Activated CD4-positive, alpha-beta memory T cell treated with anti-CD3 and anti-CD28 coated beads for 36 hours (primary cell): Measurements from ENCODE around the gene LGI2. TPM values are rescaled to one million over a fixed set of nuclear protein-coding genes. Genes with fewer than 3 reads are reported as not detected.
"Not testable (repeated sequence)": the region's sequence is repeated elsewhere in the genome, so short reads cannot be mapped to it uniquely, and the experiment has no call there.

ENCODE experiments used
- CTCF ChIA-PET: fragments of 350-600 bp; sonication (Branson Sonifier 250); formaldehyde crosslinking; loops from one replicate; lab custom pipeline; 2021; ENCODE audit warnings: antibody characterized with exemption, inconsistent platforms; lab: Charles Lee
- POLR2A ChIA-PET: fragments of 350-600 bp; sonication (Branson Sonifier 250); formaldehyde crosslinking; loops from one replicate; lab custom pipeline; 2021; ENCODE audit warnings: antibody characterized with exemption; lab: Charles Lee
- DNase-seq: peaks from one replicate; pipeline ENCODE4 v3.0.0-alpha.2; 2020
- H3K27ac Mint-ChIP-seq: one replicate; pipeline ENCODE4 v1.8.0; 2021; ENCODE audit warnings: mixed read lengths
- H3K27me3 Mint-ChIP-seq: one replicate; pipeline ENCODE4 v1.8.0; 2021; ENCODE audit warnings: mixed read lengths
- H3K36me3 Mint-ChIP-seq: one replicate; pipeline ENCODE4 v1.8.0; 2021; ENCODE audit warnings: mixed read lengths
- H3K4me1 Mint-ChIP-seq: one replicate; pipeline ENCODE4 v1.8.0; 2021; ENCODE audit warnings: low read depth, mixed read lengths
- H3K4me3 Mint-ChIP-seq: one replicate; pipeline ENCODE4 v1.8.0; 2021; ENCODE audit warnings: mild to moderate bottlenecking, mixed read lengths
- H3K9me3 Mint-ChIP-seq: one replicate; pipeline ENCODE4 v1.8.0; 2021; ENCODE audit warnings: mixed read lengths
- intact Hi-C: fragments of 100-400 bp; cut with micrococcal nuclease; formaldehyde crosslinking; loops from one replicate; pipeline ENCODE4 v1.15.1; 2023
- total RNA-seq, 2 experiments: library from RNA; stranded (reverse); gene quantifications; one replicate each; pipeline ENCODE4 v1.2.3, GENCODE V29; 2021

The LGI2 gene
- total RNA-seq, 2 experiments from 2014 or later, result not detected

DNA sequence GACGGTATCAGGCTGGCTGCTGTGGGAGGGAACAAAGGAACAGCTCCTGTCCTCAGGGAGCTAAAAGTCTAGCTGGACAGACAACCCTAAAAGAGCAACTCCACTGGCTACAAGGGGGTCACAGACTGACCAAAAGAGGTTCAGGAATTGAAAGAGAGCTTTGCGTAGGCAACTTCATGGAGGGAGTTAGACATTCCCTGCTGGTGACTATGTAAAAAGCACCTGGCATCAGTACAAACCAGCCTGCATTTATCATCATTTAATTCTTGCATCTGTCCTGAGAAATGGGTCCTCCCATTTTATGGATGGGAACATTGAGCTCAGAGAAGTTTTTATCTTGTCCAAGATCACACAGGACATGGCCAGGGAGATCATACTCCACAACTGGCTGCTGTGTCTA lies 1.4 kb upstream of the LGI2 start:
- peaks cover 4% of the 10 kb centered on the region for H3K4me1 Mint-ChIP-seq
- POLR2A ChIA-PET, result no interaction called here
- intact Hi-C loops, result no loop called here

DNA sequence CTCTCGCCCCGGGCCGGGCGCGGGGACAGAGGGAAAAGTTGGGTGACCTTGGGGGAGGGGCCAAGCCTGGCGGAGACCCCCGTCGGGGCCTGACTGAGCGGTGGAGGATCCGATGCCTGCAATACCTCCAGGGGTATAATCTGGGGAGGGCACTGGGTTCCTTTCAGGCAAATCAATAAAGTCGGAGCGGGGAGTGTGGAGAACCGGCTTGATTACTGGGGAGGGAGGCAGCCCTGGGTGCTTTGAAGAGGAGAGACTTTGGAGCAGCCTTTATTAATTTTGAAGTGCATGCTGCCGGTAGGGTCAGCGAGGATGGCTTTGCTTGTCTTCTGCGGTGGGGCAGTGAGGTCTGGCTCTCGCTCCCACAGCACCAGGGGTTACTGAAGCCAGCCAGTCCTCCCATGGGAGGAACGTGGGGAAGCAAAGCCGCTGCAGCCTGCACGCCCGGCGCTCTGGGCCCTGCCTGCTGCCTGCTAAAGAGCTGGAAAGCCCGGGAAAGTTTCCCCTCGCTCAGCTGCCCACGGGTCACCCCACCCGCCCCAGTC lies 403 bp upstream of the LGI2 start:
- CTCF ChIA-PET, result no interaction called here

More for the DNA sequence above, 1.4 kb upstream of the LGI2 start:
- DNase-seq, result no peak
- no peaks in the 10 kb centered on the region for H3K36me3 Mint-ChIP-seq
- CTCF ChIA-PET, result interaction anchor here (0.6 kb wide), 1 partner anchor 129 kb away, joined by 3 read pairs; no protein-coding TSS in a partner anchor
- no peak overlapping the region for H3K27ac Mint-ChIP-seq
- peaks cover 9% of the 10 kb centered on the region for H3K9me3 Mint-ChIP-seq
- peaks cover 62% of the 10 kb centered on the region for H3K27me3 Mint-ChIP-seq
- no peak overlapping the region for H3K4me3 Mint-ChIP-seq

DNA sequence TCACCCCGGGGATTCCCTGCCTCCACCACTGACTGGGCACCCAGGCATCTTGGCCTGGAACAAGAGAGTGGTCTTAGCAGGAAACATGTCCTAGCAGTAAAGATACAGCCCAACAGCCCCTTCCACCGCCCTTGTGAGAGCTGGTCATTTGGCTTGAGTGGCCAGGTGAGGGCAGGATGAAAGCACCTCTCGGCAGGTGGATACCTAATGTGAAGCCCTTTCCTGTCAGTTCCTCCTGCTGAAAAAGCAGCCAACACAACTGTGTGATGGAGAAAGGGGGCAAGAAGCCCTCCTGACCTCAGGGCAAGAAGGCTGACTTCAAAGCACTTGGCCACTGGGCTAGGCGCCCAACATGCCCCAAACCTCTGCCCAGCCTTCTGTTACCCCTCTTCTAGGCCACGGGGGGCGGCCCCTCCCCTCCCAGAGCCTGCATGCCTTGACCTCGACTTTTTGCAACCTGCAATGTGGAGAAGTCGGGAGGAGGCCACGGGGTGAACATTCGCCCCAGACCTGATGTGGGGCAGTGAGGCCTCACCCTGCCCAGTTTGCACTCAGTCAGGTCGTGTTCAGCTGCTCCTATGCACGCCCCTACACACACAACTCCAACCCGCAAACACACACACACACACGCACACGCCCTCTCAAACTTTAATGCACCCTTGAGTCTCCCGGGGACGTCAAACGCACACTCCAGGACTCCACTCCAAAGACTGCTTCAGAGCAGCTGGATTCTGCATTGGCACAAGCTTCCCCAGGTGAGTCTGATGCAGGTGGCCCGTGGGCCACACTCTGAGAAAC lies 1.1 kb downstream of the LGI2 start:
- Mint-ChIP-seq H3K4me3 (no peak overlapping the region), H3K27me3 (peaks cover 66% of the 10 kb centered on the region), H3K27ac (no peak overlapping the region), H3K36me3 (no peaks in the 10 kb centered on the region), H3K4me1 (peaks cover 4% of the 10 kb centered on the region), H3K9me3 (peaks cover 9% of the 10 kb centered on the region)
- DNase-seq, result no peak
- ChIA-PET POLR2A (no interaction called here), CTCF (no interaction called here)
- intact Hi-C loops, result no loop called here

More for the DNA sequence above, 403 bp upstream of the LGI2 start:
- Mint-ChIP-seq H3K4me3 (no peak overlapping the region), H3K27ac (no peak overlapping the region), H3K36me3 (no peaks in the 10 kb centered on the region), H3K4me1 (peaks cover 4% of the 10 kb centered on the region), H3K9me3 (peaks cover 9% of the 10 kb centered on the region), H3K27me3 (peaks cover 66% of the 10 kb centered on the region)
- DNase-seq, result no peak
- POLR2A ChIA-PET, result no interaction called here
- intact Hi-C loops, result no loop called here

DNA sequence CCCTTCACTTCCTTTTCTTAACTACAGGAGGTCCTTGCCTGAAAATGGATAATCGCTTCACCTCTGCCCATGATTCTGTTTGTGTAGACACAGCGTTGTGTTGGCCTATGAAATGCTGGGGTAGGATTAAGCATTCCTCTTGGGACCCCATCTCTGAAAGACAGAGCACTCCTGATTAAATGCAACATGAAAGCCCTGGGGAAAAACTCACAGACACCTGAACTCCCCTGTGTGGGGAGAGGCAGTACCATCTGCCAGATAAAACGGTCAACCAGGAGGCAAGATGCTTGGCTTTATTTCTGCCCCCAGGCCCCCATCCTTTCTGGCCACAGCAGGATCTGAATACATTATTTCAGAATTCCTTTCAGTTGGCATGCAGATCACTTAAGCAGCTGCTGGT lies 1.9 kb downstream of the LGI2 start:
- peaks cover under 1% of the 10 kb centered on the region for H3K9me3 Mint-ChIP-seq

DNA sequence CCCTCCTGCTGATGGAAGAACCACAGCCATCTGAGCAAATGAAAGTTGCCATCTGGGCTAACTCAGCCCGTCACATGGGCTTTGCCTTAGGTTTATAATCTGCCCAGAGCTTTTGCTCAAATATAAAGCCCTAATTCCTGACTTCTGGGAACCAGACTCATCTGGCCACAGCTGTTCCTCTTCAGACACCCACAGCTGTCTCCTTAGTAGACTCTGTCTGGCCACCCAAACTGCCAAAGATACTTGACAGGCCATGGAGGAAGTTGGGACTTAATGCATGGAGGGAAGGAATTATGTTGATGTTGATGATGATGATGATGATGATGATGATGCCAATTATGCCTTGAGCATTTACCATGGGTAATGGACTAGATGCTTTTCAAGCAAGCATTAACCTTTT lies 8.0 kb downstream of the LGI2 start:
- intact Hi-C loops, result no loop called here
- Mint-ChIP-seq H3K9me3 (no peaks in the 10 kb centered on the region), H3K4me1 (no peaks in the 10 kb centered on the region), H3K36me3 (no peaks in the 10 kb centered on the region), H3K27me3 (peaks cover 20% of the 10 kb centered on the region), H3K4me3 (no peak overlapping the region), H3K27ac (no peak overlapping the region)
- DNase-seq, result no peak
- ChIA-PET POLR2A (no interaction called here), CTCF (no interaction called here)

More for the DNA sequence above, 1.9 kb downstream of the LGI2 start:
- DNase-seq, result no peak
- peaks cover 62% of the 10 kb centered on the region for H3K27me3 Mint-ChIP-seq
- intact Hi-C loops, result no loop called here
- ChIA-PET CTCF (no interaction called here), POLR2A (no interaction called here)
- no peak overlapping the region for H3K27ac Mint-ChIP-seq
- H3K4me1 Mint-ChIP-seq, result peaks cover 4% of the 10 kb centered on the region
- H3K36me3 Mint-ChIP-seq, result no peaks in the 10 kb centered on the region
- H3K4me3 Mint-ChIP-seq, result no peak overlapping the region

DNA sequence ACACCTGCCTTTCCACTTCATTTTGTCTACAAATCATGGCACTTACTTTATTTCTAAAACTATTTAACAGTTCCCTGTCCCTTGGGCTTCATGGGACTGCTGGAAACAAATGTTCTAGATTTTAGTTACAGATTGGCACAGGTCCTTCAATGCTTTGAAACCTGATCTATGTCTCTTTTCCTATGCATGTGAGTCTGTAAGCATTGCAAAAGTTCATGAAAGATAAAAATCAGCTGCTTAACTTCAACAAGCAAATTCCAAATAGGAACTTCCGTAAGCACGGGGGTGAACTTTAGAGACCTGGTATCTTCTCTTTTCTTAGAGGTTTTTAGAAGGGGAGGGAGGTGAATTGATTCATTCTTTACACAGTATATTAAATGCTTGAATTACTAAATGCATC lies 9.5 kb downstream of the LGI2 start:
- Mint-ChIP-seq H3K27me3 (peaks cover 10% of the 10 kb centered on the region), H3K27ac (no peak overlapping the region), H3K4me3 (no peak overlapping the region), H3K4me1 (no peaks in the 10 kb centered on the region), H3K36me3 (no peaks in the 10 kb centered on the region), H3K9me3 (no peaks in the 10 kb centered on the region)
- intact Hi-C loops, result no loop called here
- no peak for DNase-seq
- POLR2A ChIA-PET, result interaction anchor here (0.6 kb wide), 1 partner anchor 107 kb away, joined by 3 read pairs; no protein-coding TSS in a partner anchor
- CTCF ChIA-PET, result no interaction called here

DNA sequence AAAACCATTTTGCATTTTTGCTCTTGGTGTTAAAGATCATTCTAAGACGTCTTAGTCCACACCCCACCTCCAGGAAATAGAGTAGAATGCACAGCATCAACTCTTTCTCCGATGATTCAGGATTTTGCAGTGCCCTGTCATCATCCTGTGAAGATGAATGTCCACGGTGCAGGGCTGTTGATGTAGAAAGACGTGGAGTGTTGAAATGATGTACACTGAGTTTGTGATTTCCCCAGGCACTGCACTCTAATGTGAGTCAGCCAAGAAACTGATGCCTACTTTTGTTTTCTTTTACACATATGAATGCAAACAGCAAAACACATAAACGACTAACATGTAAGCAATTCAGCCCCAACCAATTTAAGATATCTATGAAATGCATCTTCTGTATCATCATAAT lies 10.5 kb downstream of the LGI2 start:
- no peaks in the 10 kb centered on the region for H3K36me3 Mint-ChIP-seq
- H3K4me1 Mint-ChIP-seq, result no peaks in the 10 kb centered on the region
- no peaks in the 10 kb centered on the region for H3K9me3 Mint-ChIP-seq
- no peak overlapping the region for H3K4me3 Mint-ChIP-seq
- DNase-seq, result no peak
- ChIA-PET CTCF (no interaction called here), POLR2A (no interaction called here)
- peaks cover 8% of the 10 kb centered on the region for H3K27me3 Mint-ChIP-seq
- intact Hi-C loops, result no loop called here
- no peak overlapping the region for H3K27ac Mint-ChIP-seq

DNA sequence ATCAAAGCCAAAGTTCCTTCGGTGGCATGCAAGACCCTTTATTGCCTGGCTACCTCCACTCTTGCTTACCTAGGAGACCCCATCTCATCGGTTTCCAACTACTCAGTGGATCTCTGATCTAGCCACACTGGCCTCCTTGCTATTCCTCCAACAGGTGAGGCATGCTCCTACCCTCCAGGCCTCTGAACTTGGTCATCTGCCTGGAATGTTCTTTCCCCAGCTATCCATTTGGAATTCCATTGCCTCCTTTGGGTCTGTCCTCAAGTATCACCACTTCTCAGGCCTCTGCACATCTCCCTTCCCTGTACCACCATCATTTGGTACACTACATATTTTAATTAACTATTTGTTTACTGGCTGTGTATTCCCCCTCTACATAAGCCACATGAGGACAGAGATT lies 11.2 kb downstream of the LGI2 start:
- Mint-ChIP-seq H3K4me3 (no peak overlapping the region), H3K27ac (no peak overlapping the region), H3K4me1 (no peaks in the 10 kb centered on the region), H3K36me3 (no peaks in the 10 kb centered on the region), H3K9me3 (no peaks in the 10 kb centered on the region), H3K27me3 (peaks cover 6% of the 10 kb centered on the region)
- DNase-seq, result no peak
- ChIA-PET CTCF (no interaction called here), POLR2A (no interaction called here)
- intact Hi-C loops, result no loop called here

DNA sequence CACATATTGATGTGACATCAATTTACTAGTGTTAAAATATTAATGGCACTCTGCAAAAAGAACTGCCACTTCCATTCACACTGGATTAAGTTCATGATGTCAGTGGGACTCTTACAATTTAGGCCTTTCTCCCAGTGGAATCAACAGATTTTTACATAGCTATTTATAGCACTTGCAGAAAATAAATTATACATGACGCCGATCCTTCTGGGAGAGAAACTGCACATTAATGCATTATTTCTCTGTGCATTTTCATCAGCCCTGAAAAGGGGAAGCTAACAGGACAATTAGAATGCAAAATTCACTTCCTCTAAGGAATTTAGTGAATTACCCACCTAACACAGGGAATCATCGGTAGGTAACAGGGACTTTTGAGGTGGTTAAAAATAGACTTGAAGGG lies 15.7 kb downstream of the LGI2 start:
- no peaks in the 10 kb centered on the region for H3K36me3 Mint-ChIP-seq
- POLR2A ChIA-PET, result interaction anchor here (0.6 kb wide), 1 partner anchor 9 kb away, joined by 4 read pairs; no protein-coding TSS in a partner anchor

DNA sequence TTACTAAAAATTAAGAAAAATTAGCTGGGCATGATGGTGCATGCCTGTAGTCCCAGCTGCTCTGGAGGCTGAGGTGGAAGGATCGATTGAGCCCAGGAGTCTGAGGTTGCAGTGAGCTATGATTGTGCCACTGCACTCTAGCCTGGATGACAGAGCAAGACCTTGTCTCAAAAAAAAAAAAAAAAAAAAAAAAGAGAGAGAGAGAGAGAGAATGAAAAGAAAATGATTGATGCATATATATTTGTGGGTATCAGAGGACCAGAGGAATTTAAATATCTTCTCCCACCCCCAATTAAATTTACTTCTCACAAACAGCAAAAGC lies 16.1 kb downstream of the LGI2 start:
- CTCF ChIA-PET, H3K36me3 Mint-ChIP-seq: not testable (repeated sequence)
- POLR2A ChIA-PET, result interaction anchor here (0.6 kb wide), 1 partner anchor 9 kb away, joined by 4 read pairs; no protein-coding TSS in a partner anchor

More for the DNA sequence above, 15.7 kb downstream of the LGI2 start:
- CTCF ChIA-PET, result no interaction called here
- no peaks in the 10 kb centered on the region for H3K4me1 Mint-ChIP-seq
- peaks cover 5% of the 10 kb centered on the region for H3K27me3 Mint-ChIP-seq
- H3K27ac Mint-ChIP-seq, result no peak overlapping the region
- no peak for DNase-seq
- no peak overlapping the region for H3K4me3 Mint-ChIP-seq
- H3K9me3 Mint-ChIP-seq, result no peaks in the 10 kb centered on the region
- intact Hi-C loops, result no loop called here

DNA sequence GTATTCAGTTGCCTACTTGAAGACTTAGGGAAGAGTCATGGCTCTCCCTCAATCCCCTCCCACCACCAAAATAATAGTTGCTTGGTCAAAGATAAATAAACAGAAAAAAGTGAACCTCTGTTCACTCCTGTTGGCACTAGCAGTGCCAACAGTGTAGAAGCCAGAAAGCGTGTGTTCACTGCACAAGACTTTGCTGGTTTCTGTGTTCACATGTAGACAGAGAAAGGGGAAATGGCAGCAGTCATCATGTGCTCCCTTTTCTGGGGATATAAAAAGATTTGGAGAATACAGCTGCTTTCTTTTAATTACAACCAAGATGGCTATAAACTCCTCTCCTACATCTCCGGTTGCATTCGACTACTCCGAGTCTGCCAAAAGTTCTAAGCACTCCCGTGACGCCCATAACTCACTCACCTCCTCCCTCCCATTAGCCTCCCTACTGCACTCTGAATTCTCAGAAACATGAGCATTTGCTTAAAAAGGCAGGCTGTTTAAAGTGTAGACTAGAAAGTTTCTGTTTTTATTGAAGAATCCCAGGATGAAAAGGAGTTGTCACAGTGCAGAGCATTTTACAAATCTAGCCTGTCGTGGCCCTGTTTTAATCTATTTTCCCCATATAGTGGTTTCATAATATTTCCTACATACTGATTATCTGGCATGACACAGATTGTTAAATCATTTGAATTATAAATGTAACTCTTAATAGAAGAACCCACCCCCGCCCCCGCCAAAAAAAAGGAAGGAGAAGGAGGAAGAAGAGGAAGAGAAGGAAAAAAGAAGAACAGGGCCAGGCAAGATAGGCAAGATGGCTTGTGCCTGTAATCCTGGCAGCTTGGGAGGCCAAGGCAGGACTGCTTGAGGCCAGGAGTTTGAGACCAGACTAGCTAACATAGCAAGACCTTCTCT lies 16.7 kb downstream of the LGI2 start:
- Mint-ChIP-seq H3K27me3 (peaks cover 1% of the 10 kb centered on the region), H3K9me3 (no peaks in the 10 kb centered on the region), H3K36me3 (no peaks in the 10 kb centered on the region), H3K4me1 (no peaks in the 10 kb centered on the region), H3K27ac (no peak overlapping the region), H3K4me3 (no peak overlapping the region)
- POLR2A ChIA-PET, result interaction anchor here (0.6 kb wide), 1 partner anchor 8 kb away, joined by 4 read pairs; no protein-coding TSS in a partner anchor
- intact Hi-C loops, result no loop called here
- CTCF ChIA-PET, result no interaction called here
- DNase-seq, result no peak

More for the DNA sequence above, 16.1 kb downstream of the LGI2 start:
- H3K4me3 Mint-ChIP-seq, H3K27ac Mint-ChIP-seq, DNase-seq, H3K9me3 Mint-ChIP-seq, H3K27me3 Mint-ChIP-seq, intact Hi-C loops, H3K4me1 Mint-ChIP-seq: not testable (repeated sequence)

DNA sequence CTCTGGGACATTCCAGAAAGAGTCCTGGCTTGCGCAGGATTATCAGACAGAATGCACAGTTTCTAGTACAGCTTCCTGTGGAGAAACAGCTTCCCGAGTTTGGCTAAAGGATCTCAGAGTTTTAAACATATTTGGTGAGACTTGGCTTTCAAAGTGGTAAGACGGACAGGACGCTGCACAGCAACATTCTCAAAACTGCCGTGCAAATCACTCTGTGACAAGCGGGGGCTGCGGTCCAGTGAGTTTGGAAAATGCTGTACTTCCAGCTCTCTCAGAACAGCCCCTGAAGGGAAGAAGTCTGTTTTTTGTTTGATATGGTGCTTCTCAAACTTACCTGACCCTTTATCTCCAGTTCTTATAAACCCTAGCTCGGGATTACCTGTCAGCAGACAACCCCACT lies 18.1 kb downstream of the LGI2 start:
- CTCF ChIA-PET, result no interaction called here
- intact Hi-C loops, result no loop called here
- Mint-ChIP-seq H3K27ac (no peak overlapping the region), H3K9me3 (no peaks in the 10 kb centered on the region), H3K4me3 (no peak overlapping the region), H3K36me3 (no peaks in the 10 kb centered on the region), H3K27me3 (peaks cover 4% of the 10 kb centered on the region), H3K4me1 (no peaks in the 10 kb centered on the region)
- no peak for DNase-seq
- POLR2A ChIA-PET, result no interaction called here
